NK-92 (cell line): Measurements from ENCODE around the gene LARP6.
"Not testable (repeated sequence)": the region's sequence is repeated elsewhere in the genome, so short reads cannot be mapped to it uniquely, and the experiment has no call there.

Source experiments
- DNase-seq: peaks from one replicate; lab custom pipeline; 2025; ENCODE audit not compliant: unreplicated experiment; lab: John Stamatoyannopoulos, UW

Gene LARP6

GRCh38 chr15:70853973-70854665 lies at the start of gene LARP6:
Gene LARP6 (minus strand): TSS chr15:70854157. CDS start chr15:70854088, 69 bp downstream.
- DNase-seq = no peak

GRCh38 chr15:70902107-70902506 lies 48.1 kb upstream of the LARP6 start:
- no peak for DNase-seq

GRCh38 chr15:70892912-70893560 lies 39.1 kb upstream of the LARP6 start:
- no peak for DNase-seq

- no peak for DNase-seq
Observed at GRCh38 chr15:70892002-70892911, 38.3 kb upstream of the LARP6 start, which contains the start of the genes LRRC49 and THAP10. Gene LRRC49 (plus strand): TSS chr15:70892826. CDS start chr15:70892895, 69 bp downstream. Gene THAP10 (minus strand): TSS chr15:70892433. CDS start chr15:70892272, 161 bp downstream.

GRCh38 chr15:70882361-70882760 lies 28.4 kb upstream of the LARP6 start:
- no peak for DNase-seq

GRCh38 chr15:70880781-70881180 lies 26.8 kb upstream of the LARP6 start:
- DNase-seq = no peak

GRCh38 chr15:70879401-70879800 lies 25.4 kb upstream of the LARP6 start:
- no peak for DNase-seq

- no peak for DNase-seq
Observed at GRCh38 chr15:70876683-70877082, 22.7 kb upstream of the LARP6 start.

GRCh38 chr15:70876011-70876410 lies 22.1 kb upstream of the LARP6 start:
- DNase-seq = no peak

GRCh38 chr15:70875001-70875782 lies 21.2 kb upstream of the LARP6 start:
- no peak for DNase-seq

- DNase-seq = no peak
Observed at GRCh38 chr15:70873232-70874054, 19.5 kb upstream of the LARP6 start.

GRCh38 chr15:70871490-70871889 lies 17.5 kb upstream of the LARP6 start:
- DNase-seq = not testable (repeated sequence)

- no peak for DNase-seq
Observed at GRCh38 chr15:70870051-70870450, 16.1 kb upstream of the LARP6 start.

GRCh38 chr15:70869346-70869745 lies 15.4 kb upstream of the LARP6 start:
- no peak for DNase-seq

GRCh38 chr15:70867911-70868467 lies 14.0 kb upstream of the LARP6 start:
- no peak for DNase-seq

GRCh38 chr15:70866982-70867641 lies 13.2 kb upstream of the LARP6 start:
- DNase-seq = no peak

GRCh38 chr15:70863450-70864218 lies 9.7 kb upstream of the LARP6 start:
- DNase-seq = no peak

- no peak for DNase-seq
Observed at GRCh38 chr15:70859998-70860397, 6.0 kb upstream of the LARP6 start.
